ENCODE measurements around the gene XYLT2.
A peak's percentile ranks its signal among the peaks of the same experiment; 100 is the strongest.
"Not testable (repeated sequence)": the region's sequence is repeated elsewhere in the genome, so short reads cannot be mapped to it uniquely, and the experiment has no call there.

The XYLT2 gene

DNA sequence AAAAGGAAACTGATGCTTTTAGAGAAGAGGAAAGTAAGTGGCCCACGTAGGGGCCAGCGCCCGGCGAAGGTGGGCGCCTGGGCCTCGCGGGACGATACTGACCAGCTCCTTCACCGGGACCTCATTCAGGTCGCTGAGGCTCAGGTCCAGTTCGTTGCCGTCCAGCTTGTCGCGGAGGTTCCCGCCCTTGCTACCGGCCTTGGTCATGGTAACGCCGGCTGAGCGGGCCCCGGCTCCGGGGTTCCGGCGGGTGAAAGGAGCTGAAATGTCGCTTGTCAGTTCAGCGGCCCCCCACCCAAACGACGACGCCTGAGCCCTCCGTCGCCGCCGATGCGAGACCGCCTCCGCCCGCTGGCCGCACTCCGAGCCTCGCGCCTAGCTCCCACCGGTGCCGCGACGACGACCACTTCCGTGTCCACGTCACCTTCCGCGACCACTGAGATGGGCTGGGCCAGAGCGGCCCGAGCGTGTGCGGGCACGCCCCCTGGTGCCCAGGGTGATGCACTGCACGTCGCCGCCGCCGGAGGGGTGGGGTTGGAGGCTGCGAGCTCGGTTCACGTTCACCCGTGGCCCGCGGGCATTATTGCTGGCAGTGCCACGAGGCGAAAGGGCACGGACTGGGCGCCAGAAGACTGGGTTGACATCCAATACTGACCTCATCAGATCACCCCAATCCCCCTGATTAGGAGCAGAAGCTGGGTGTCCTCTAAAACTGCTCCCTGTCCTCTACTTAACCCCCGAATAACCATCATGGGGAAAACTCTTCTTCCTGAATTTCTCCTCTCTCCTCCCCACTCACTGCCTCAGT is 51.4 kb downstream of the XYLT2 start, which contains the start of gene LRRC59:
Gene LRRC59 (minus strand): TSS at position 413 of the 808 bp plus-strand sequence. CDS start 206 bp downstream, at position 207.
- peak; percentile 76 for DNase-seq

DNA sequence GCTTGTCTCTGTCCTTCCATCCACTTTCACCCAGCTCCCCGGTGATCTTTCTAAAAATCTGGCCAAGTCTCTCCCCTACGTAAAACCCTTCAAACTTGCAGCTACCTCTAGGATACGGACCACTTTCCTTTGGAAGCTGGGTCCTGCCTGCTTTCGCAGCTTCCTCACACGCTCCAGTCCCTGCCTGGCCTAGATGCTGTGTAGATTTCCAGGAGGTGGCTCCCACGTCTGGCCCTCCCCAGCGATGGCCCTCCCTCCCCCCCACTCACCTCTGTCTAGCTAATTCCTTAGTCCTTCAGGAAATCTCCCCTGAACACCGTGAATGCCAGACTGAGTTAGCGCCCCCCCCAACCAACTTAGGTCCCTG is 52.0 kb downstream of the XYLT2 start:
- no peak for DNase-seq

DNA sequence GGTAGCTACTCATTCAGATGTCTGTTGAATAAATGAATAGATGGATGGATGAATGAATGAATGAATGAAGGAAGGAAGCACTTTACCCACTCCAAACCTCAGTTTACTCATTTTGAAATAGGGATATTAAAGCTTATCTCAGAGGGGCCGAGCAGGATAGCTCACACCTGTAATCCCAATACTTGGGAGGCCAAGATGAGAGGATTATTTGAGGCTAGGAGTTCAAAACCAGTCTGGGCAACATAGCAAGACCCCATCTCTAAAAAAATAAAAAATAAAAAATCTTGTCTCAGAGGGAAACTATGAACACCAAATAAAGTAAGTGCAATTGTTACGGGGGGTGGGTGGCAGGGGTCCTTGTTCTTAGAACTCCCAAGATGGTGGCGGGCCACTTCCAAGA is 52.7 kb downstream of the XYLT2 start:
- DNase-seq, result not testable (repeated sequence)

DNA sequence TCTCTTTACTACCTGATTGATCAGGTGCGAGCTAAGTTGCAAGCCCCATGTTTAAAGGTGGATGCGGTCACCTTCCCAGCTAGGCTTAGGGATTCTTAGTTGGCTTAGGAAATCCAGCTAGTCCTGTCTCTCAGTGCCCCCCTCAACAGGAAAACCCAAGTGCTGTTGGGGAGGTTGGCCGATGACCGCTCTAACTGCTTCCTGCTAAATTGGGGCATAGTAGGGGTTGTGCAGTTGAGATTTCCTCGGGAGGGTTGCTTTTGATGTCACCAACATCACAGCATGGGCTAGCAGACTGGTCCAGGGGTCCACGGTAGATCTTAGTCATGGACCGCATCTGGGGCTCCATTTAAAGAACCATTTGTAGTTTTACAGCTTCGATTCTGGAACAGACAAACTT is 53.7 kb downstream of the XYLT2 start:
- DNase-seq, result not testable (repeated sequence)

DNA sequence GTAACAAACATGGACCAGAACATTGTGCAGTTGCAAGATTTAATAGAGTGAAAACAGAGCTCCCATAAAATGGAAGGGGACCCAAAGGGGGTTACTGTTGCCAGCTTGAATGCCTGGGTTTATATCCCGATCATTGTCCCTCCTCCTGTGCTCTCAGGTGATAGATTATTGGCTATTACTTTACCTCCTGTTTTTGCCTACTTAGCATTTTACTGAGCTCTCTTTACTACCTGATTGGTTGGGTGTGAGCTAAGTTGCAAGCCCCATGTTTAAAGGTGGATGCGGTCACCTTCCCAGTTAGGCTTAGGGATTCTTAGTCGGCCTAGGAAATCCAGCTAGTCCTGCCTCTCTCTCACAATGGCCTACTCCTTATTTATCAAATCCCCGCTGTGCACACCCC is 59.4 kb downstream of the XYLT2 start:
- not testable (repeated sequence) for DNase-seq

DNA sequence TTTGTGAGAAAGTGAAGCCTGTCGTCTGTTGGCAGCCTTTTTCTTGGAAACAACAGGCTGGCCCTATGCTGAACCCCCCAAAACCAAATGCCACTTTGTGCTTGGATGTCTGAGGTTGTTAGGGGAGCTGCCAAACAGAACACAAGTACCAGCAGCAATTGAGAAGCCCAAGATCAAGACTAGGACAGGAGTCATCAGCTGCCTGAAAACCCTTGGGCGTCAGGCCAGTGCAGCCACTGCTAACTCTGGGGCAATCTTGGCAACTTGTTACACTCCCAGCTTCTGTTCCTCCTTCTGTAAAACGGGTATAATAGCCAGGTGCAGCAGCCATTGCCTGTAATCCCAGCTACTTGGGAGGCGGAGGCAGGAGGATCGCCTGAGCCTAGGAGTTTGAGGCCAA is 60.7 kb downstream of the XYLT2 start:
- no peak for DNase-seq

DNA sequence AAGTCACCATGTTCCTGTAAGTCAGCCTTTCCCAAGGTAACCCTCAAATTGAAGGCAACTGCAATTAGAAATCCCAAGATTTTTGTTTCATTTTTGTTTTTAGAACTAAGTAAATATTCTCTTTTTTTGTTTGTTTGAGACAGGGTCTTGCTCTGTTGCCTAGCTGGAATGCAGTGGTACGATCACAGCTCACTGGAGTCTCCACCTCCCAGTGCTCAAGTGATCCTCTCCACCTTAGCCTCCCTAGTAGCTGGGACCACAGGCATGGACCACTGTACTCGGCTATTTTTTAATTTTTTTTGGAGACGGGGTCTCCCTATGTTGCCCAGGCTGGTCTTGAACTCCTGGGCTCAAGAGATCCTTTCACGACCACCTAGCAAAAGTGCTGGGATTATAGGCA is 62.0 kb downstream of the XYLT2 start:
- no peak for DNase-seq
